HG02642 (cell line): ENCODE measurements around the gene CLCA2.

Experiments
- ATAC-seq: cut with Tn5 transposase; IDR thresholded peaks from one replicate; pipeline ENCODE4 v1.9.1; 2021; ENCODE audit warnings: mild to moderate bottlenecking; ENCODE audit not compliant: unreplicated experiment, poor library complexity

The CLCA2 gene

DNA sequence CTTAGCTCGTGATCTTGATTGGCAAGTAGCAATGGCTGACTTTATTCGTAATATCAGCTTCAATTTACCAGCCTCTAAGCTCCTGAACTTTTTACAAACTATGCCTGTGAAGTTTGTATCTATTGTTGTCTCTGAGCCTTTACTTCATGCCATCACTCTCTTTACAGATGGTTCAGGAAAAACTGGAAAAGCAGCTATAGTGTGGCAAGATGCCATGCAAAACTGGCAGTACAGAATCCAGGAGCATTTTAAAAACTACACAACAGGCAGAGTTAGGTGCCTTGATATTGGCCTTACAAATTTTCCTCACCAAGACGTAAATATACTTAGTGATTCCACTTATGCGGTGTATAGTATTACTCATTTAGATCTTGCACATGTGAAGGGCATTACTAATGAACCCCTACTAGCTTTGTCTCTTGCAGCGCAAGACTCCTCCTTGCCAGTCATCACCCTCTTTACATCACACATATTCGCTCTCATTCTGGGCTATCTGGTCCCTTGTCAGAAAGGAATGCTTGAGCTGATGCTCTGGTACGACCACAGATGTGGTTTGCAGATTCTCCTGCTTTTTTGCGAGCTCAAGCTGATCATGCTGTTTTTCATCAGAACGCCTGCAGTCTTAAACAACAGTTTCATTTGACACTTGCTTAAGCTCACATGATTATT lies 81.1 kb downstream of the CLCA2 start:
- no peak for ATAC-seq

DNA sequence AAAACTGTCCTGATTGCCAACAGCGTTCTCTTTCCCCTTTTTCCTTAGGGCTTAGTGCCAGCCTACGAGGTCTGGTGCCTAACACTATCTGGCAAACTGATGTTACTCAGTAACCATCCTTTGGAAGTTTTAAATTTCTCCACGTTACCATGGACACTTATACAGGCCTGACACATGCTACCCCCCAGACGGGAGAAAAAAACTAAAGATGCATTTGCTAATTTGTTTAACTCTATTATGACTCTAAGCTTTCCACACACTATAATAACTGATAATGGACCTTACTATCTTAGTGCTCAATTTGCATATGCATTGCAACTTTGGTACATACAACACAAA lies 81.6 kb downstream of the CLCA2 start:
- ATAC-seq, result no peak
